HCT116 (cell line): Measurements from ENCODE around the gene UBE2O.

ENCODE experiments used
- ATF3 ChIP-seq: IDR thresholded peaks from 2 replicates; pipeline ENCODE4 v1.6.1; 2012
- CTCF ChIP-seq, 3 experiments: fragments of 200-600 bp in 1 of 3; sonication (generic) in 1 of 3; IDR thresholded peaks in 2 of 3; conservative IDR thresholded peaks in 1 of 3; 2 replicates each; pipeline ENCODE4 v1.5.1; 2012 to 2017; ENCODE audit warnings: low read depth in 2 of 3, low read length in 2 of 3, antibody characterized with exemption in 1 of 3, borderline replicate concordance in 1 of 3, control low read depth in 1 of 3, mild to moderate bottlenecking in 1 of 3, mixed read lengths in 1 of 3, mixed run types in 1 of 3, moderate library complexity in 1 of 3; ENCODE audit not compliant: insufficient read depth in 1 of 3
- ELF1 ChIP-seq: IDR thresholded peaks from 2 replicates; pipeline ENCODE4 v1.6.1; 2012; ENCODE audit warnings: low read depth, borderline replicate concordance
- EZH2 ChIP-seq: fragments of 200-600 bp; sonication (generic); IDR thresholded peaks from 2 replicates; pipeline ENCODE4 v1.6.1; 2017; ENCODE audit warnings: antibody characterized with exemption, mixed run types
- EZH2phosphoT487 ChIP-seq: fragments of 200-600 bp; IDR thresholded peaks from 2 replicates; pipeline ENCODE4 v1.6.1; 2018; ENCODE audit warnings: antibody characterized with exemption, borderline replicate concordance
- POLR2A ChIP-seq: IDR thresholded peaks from 2 replicates; pipeline ENCODE4 v1.7.0; 2011; ENCODE audit warnings: borderline replicate concordance; ENCODE audit not compliant: insufficient read depth, insufficient read length; ENCODE audit errors: extremely low read depth
- POLR2AphosphoS5 ChIP-seq: IDR thresholded peaks from 2 replicates; pipeline ENCODE4 v1.6.1; 2011; ENCODE audit warnings: mild to moderate bottlenecking, low read depth, low read length, moderate library complexity
- RAD21 ChIP-seq: IDR thresholded peaks from 2 replicates; pipeline ENCODE4 v1.6.1; 2012; ENCODE audit warnings: low read depth, mild to moderate bottlenecking
- REST ChIP-seq: IDR thresholded peaks from 2 replicates; pipeline ENCODE4 v1.6.1; 2012; ENCODE audit warnings: low read depth
- SIN3A ChIP-seq: IDR thresholded peaks from 2 replicates; pipeline ENCODE4 v1.6.1; 2012; ENCODE audit warnings: low read depth
- YY1 ChIP-seq: IDR thresholded peaks from 2 replicates; pipeline ENCODE4 v1.6.1; 2011; ENCODE audit warnings: low read length, low read depth, moderate library complexity, mild to moderate bottlenecking; ENCODE audit not compliant: insufficient replicate concordance; ENCODE audit errors: extremely low read depth
- ZNF274 ChIP-seq: fragments of 200-500 bp; sonication (Bioruptor generic); IDR thresholded peaks from 2 replicates; pipeline ENCODE4 v1.6.1; 2014; ENCODE audit warnings: mild to moderate bottlenecking, low read depth, low read length, inconsistent platforms

- TF ChIP-seq CTCF (IDR thresholded peaks at IDR 0.05 in 2 of 3, conservative IDR thresholded peaks at IDR 0.05 in 1 of 3; ENCODE audit: borderline replicate concordance in 1 of 3, insufficient read depth in 1 of 3, low read depth in 2 of 3, low read length in 2 of 3): no peak
- TF ChIP-seq REST: no peak
- no peak for TF ChIP-seq EZH2
- TF ChIP-seq POLR2A: no peak
- no peak for TF ChIP-seq YY1
- no peak for TF ChIP-seq ELF1
- TF ChIP-seq EZH2phosphoT487: no peak
- TF ChIP-seq ZNF274: no peak
- no peak for TF ChIP-seq SIN3A
- TF ChIP-seq ATF3: no peak
- no peak for TF ChIP-seq POLR2AphosphoS5
- TF ChIP-seq RAD21: no peak
Measured at GRCh38 chr17:76480632-76481031, 27.7 kb upstream of the UBE2O start.
